Stimulated activated CD8-positive, alpha-beta memory T cell treated with anti-CD3 and anti-CD28 coated beads, Interleukin-7, amount 100 ng/mL, for 1 hour (primary cell): ENCODE results near the gene TRUB2.
"Not testable (repeated sequence)": the region's sequence is repeated elsewhere in the genome, so short reads cannot be mapped to it uniquely, and the experiment has no call there.

Experiments used
- DNase-seq, 2 donors: peaks; one replicate each; pipeline ENCODE4 v3.0.0-alpha.2; 2020; ENCODE audit warnings: low read depth in 2 of 2

TRUB2 gene

GRCh38 chr9:128340691-128341434 is 18.6 kb upstream of the TRUB2 start:
- DNase-seq = no peak

DNA sequence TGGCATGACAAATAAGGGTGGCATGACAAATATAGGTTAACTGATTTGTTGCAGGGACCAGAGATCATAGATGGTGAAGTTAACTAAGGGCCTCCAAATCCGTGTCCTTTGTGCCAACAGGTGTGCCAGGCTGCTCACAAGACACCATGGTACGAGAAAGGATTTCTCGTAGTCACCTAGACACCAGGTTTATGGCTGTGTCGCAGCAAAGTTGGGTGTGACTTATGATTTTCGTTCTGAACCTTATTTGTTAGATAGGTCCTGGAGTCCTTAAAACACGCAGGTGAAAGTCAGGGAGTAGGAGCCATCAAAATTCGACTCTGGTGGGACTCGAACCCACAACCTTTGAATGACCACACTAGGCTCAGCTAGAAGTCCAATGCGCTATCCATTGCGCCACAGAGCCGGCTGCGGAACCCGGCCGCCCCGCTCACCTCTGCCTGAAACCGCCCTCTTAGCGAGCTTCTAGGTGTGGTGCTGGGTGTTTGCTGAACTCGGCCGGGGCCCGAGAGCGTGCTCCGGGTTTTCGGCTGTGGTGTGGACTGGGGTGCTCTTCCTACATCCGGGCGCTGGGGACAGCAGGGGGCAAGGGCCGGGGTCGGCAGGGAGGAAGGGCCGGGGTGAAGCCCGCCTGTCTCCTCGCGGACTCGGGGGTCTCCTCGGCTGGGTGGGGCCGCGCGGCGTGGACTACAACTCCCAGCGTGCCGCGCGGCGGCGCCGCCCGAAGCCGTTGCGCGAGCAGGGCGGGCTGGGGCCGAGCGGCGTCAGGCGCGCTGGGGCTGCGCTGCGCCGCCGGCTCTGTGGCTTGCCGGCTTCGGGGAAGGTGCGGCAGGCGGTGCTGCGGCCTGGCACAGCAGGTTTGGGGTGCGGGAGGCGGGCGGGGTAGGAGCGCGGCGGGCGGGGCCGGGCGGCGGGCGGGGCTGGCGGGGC is 17.8 kb upstream of the TRUB2 start, which contains the start of gene SLC27A4:
Gene SLC27A4 (plus strand): TSS at position 767 of the 930 bp plus-strand sequence. CDS start 2,606 bp downstream, outside the sequence.
- peak; percentile 45 to 55 for DNase-seq

DNA sequence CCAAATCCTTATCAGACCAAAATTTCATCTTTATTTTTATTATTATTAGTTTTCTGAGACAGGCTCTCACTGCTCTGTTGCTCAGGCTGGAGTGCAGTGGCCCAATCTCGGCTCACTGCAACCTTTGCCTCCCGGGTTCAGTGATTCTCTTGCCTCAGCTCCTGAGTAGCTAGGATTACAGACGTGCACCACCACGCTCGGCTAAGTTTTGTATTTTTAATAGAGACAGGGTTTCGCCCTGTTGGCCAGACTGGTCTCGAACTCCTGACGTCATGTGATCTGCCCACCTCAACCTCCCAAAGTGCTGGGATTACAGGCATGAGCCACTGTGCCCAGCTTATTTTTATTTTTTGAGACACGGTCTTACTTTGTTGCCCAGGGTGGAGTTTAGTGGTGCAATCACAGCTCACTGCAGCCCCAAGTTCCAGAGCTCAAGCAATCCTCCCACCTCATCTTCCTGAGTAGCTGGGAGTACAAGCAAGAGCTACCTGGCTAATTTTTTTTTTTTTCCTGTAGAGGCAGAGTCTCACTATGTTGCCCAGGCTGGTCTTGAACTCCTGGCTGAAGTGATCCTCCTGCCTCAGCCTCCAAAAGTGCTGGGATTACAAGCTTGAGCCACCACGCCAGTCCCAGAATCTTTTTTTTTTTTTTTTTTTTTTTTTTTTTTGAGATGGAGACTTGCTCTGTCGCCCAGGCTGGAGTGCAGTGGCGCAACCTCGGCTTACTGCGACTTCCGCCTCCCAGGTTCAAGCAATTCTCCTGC is 16.8 kb upstream of the TRUB2 start:
- not testable (repeated sequence) for DNase-seq

- no peak for DNase-seq
Observed at GRCh38 chr9:128337936-128338335, 15.7 kb upstream of the TRUB2 start.

DNA sequence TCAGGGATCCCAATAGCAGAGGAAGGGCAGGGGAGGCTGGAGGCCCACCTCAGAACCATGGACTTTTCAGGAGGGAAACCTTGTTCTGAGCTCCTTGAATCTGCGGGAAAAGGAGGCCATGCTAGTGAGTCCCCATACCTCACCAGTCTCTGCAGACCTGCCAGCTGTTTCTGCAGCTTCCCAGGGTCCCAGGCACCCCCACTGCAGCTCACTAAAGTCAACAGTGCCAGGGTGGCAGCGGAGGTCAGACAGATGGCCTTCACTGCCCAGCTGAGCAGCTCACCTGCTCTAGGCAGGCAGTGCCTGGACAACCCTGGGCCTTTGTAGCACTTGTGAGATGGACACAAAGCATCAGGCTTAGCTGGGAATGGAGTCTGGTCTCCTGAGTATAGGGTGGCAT is 13.7 kb upstream of the TRUB2 start:
- DNase-seq = no peak

GRCh38 chr9:128335161-128335560 is 12.9 kb upstream of the TRUB2 start:
- no peak for DNase-seq

DNA sequence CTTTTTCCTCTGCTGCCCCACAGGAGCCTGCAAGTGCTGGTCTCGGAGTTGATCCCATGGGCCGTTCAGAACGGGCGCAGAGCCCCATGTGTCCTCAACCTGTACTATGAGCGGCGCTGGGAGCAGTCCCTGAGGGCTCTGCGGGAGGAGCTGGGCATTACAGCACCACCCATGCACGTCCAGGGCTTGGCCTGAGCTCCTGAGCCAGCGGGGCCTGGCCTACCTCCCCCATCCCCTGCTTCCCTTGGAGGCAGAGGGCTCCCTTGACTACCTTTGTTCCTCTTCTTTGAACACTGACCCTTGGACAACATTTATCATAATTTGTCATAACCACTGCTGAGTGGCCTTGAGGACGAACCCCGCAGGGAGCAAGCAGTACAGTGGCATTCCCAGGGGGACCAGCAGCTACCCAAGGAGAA is 11.2 kb upstream of the TRUB2 start:
- no peak for DNase-seq

DNA sequence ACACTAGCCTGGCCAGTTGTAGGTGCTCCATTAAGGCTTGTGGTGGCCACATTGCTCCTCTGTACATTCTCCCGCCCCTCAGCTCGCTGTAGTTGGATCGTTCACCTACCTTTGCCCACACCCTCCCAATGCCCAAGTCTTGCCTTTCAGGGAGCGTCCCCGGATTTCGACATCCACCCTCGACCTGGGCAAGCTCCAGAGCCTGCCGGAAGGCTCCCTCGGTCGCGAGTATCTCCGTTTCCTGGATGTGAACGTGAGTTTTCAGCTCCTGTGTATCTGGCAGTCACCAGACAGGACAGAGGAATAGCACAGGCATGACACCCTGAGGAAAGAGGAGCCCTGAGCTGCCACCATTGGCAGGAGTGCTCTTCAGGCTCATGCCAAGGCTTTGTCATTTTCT is 3.4 kb upstream of the TRUB2 start:
- no peak for DNase-seq

- no peak for DNase-seq
Observed at GRCh38 chr9:128324401-128324800, 2.2 kb upstream of the TRUB2 start.

GRCh38 chr9:128323791-128324190 is 1.5 kb upstream of the TRUB2 start:
- no peak for DNase-seq

DNA sequence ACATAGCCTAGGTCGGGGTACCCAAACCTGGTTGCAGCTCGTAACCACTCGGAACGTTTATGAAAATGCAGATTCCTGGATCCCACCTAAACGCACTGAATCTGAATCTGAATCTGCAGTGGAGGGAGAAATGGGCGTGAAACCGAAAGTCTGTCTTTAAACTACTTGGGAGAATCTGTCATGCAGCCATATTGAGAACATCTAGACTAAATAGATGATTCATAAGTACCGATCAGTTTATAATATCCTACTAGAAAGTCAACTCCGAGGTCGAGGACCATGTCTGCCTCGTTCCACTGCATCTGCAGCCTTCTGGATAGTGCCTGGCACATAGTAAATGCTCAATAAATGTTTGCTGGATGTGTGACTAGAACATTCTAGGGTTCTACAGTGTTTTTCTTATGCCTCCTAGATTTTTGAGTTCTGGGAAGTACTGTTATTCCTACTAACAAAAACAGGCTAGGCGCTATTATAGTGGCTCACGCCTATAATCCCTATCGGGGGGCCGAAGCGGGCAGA is 1.0 kb upstream of the TRUB2 start:
- DNase-seq = no peak

- DNase-seq = no peak
Observed at GRCh38 chr9:128321879-128322403, 306 bp downstream of the TRUB2 start.

DNA sequence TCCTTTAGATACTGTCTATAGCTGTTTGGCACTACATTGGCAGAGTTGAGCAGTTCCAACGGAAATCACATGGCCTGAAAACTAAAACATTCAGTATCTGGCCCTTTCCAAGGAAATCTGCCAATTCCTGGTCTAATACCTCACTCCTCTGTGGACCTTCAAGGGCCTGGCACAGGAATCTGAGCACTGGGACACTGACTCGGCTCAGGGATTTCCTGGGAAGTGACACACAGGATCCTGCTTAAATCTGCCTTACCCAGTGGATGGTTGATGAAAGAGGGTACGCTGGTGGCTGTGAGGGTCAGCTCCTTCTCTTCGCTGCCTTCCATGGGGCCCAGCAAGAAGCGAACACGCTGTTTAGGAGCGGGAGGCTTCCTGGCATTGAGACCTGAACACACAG is 904 bp downstream of the TRUB2 start:
- no peak for DNase-seq

GRCh38 chr9:128317629-128318028 is 4.6 kb downstream of the TRUB2 start:
- no peak for DNase-seq

GRCh38 chr9:128316421-128316820 is 5.8 kb downstream of the TRUB2 start:
- DNase-seq = no peak

DNA sequence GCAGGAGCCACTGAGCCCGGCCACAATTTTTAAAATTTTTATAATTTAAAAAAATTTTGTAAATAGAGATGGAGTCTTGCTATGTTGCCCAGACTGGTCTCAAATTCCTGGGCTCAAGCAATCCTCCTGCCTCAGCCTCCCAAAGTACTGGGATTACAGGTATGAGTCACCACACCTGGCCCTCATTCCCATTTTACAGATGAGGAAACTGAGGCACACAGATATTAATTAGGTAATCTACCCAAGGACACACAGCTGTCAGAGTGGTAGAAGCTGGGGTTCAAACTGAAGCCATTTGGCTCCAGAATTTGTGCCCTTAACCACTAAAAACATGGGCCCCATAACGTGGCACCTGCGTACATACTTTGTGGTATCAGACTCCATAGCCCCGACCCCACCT is 7.5 kb downstream of the TRUB2 start:
- DNase-seq = no peak

GRCh38 chr9:128310461-128310860 is 11.8 kb downstream of the TRUB2 start:
- DNase-seq = no peak

DNA sequence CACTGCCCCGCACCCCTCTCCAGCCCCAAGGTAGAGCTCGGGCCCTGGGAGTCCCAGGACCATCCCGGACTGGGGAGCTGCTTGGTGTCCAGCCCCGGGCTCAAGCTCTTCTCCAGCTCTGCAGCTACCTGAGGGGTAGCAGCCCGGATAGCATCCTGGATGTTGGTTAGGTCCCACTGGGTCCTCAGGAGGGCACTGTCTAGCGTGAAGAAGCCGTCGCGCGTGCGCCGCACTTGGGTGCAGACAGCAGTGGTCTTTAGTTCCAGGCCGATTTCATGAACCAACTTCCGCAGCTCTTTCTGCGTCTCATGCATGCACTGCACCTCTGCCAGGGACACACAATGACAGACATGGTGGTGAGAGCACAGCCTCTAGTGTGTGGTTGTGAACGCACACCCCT is 12.7 kb downstream of the TRUB2 start:
- DNase-seq = no peak

- no peak for DNase-seq
Observed at GRCh38 chr9:128304971-128305288, 17.3 kb downstream of the TRUB2 start.

- no peak for DNase-seq
Observed at GRCh38 chr9:128304136-128304970, 17.9 kb downstream of the TRUB2 start.
